T follicular helper cell (primary cell): ENCODE results near the gene NDUFB8.
"Not testable (repeated sequence)": the region's sequence is repeated elsewhere in the genome, so short reads cannot be mapped to it uniquely, and the experiment has no call there.

Source experiments
- DNase-seq: peaks from one replicate; pipeline ENCODE4 v3.0.0-alpha.2; 2020; ENCODE audit warnings: low read depth
- total RNA-seq, 2 experiments: gene quantifications; one replicate each; lab custom pipeline; 2026; lab: John Stamatoyannopoulos, UW

NDUFB8 gene
- total RNA-seq = 13.2 to 16.4 reads per million in 2 experiments

- peak; percentile 80 for DNase-seq
Observed at GRCh38 chr10:100529475-100530298, at the start of gene NDUFB8. Gene NDUFB8 (minus strand): TSS chr10:100529871. CDS start chr10:100529851, 20 bp downstream.

GRCh38 chr10:100576282-100576635 lies 46.6 kb upstream of the NDUFB8 start:
- DNase-seq = no peak

DNA sequence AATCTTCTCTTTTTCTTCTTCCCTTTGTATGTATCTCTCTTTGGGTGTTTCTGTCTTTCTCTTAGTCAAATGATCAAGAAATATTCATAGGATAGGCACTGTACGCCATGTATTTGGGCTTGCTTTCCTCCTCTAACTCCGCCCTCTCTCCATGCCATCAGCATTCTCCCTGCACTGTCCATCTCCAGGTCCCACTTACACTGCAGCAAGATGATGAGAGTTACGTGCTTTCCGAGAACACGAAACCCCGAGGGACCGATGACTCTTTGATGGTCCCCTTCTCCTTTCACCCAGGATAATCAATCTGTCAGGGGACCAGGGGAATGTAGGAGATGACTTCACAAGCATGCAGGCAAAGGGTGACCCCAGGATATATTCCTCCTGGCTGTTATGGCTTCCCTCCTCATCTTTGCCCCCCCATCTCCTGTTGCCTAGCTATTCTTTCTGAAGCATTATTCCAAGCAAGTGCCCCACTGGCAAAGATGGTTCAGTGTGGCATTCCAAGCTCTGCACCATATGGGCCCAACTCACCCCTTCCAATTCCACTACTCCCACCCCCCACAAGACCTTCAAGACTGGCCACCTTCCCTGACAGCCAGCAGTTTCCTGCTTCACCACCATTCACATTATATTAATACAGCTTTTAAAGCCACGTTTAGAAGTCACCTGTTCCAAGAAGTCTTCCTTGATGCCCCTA lies 46.1 kb upstream of the NDUFB8 start:
- no peak for DNase-seq

- not testable (repeated sequence) for DNase-seq
Observed at GRCh38 chr10:100575146-100575545, 45.5 kb upstream of the NDUFB8 start.

DNA sequence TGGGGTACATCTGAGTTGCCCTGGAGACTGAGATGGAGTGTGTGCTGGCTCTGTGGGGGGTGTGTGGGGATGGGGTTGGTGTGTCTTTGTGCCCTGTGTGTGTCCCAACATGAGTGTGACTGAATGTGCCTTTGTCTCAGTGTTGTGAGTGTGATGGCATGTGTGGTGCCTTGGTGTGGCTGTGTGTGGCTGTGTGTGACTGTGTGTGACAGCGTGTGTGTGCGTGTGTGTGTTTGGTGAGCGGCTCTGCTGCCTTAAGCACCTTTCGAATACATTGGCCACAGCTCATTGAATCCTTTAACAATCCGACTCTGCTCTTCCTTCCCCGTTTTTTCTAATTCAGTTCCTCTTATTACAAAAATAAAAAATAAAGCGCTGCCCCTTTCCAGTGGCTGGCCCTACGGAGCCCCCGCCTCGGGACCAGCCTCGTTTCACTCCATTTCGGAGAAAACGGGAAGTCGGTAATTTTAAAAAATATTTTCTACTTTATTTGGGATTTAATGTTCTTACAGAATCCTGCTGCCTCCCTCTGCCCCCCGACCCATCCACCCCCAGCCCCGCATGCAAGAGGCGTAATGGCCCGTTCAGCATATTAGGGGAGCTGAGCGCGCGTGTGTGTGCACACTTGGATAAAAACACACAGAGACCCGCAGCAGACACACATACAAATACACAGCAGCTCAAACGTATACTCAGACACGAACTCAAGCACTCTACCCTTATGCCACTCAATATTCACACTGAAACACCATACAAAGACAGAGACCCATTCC lies 41.6 kb upstream of the NDUFB8 start:
- no peak for DNase-seq

DNA sequence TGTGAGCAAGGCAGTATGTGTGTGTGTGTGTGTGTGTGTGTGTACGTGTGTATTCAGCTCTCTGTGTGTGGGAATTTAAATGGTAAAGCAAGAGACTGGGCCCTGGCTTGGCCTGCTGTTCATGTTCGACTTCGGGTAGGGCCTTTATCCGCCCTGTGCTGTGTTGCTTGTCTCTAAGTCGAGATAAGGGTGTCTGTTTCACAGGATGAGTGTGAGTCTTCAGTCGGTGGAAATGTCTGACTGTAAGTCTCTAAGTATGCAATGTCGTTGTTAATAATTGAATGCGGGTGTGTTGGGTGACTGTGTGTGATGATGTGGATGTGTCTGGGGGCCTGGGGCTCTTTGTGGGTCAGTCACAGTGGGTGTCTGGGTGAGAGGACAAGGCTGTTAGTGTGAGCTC lies 40.8 kb upstream of the NDUFB8 start:
- DNase-seq = no peak

DNA sequence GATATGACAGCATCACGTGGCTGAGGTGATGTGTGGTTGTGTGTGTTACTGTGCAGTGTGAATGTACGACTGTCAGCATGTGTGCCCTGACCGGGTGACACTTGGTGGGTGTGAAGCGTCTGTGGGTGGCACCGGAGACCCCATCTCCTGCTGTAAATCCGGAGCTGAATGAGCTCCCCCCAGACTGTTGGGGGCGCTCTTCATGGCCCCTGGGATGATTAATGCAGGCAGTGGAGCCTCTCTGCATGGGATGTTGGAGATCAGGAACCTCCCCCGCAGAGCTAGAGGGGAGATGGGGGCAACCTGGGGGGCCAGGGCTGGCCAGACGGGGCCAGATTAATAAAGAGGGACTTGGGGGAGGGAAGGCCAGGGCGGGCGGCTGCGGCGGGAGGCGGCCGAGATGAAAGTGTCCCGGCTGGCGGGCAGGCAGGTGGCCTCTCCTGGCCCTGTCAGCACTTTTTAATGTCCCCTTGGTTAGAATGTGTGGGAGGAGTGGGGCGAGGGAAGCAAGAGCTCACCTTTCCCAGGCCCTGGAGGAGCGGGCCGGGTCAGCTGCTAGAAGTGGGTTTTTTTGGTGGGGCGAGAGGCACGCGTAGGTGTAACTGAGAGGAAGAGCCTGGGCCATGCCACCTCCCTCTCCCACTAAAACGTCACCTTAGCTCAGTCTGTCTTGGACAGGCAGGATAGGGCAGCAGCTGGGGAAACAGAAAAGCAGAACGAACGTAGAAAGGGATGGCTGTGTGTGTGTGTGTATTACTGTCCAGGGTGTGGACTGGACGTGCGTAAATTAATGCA lies 40.2 kb upstream of the NDUFB8 start:
- DNase-seq = no peak

DNA sequence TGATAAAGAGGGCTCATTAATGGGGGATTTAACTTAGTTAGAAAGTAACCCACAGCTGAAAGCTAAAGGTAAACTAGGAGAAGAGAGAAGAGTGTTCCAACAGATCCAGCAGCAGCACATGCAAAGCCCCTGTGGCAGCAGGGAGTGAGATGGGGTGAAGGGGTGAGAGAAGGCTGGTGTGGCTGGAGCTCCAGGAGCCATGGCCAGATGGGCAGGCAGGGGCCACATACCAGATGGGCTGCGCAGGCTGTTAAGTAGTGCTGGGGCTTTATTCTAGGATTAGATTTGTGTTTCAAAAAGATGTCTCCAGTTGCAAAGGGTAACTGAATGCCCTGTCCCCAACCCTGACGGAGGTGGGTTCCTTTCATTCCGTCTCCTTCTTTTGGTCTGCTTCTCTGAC lies 39.2 kb upstream of the NDUFB8 start:
- DNase-seq = no peak

DNA sequence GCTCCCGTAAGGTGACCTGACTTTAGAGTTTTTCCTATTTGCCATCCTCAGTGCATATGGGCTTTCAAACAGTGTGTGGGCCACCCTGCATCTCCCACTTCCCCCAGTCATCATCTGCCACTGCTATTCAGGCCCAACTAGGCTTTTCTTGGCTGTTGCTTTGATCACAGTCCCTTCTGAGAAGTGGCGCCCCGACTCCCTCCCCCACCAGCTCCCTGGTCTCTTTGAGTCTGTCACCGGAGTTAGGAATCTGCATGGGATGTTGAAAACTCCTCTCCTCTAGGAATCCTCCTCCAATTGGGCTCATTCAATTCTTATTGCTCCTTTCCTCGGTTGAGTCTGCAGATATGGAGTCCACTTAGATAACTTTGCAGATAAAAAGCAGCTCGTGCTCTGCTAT lies 38.2 kb upstream of the NDUFB8 start:
- DNase-seq = no peak

DNA sequence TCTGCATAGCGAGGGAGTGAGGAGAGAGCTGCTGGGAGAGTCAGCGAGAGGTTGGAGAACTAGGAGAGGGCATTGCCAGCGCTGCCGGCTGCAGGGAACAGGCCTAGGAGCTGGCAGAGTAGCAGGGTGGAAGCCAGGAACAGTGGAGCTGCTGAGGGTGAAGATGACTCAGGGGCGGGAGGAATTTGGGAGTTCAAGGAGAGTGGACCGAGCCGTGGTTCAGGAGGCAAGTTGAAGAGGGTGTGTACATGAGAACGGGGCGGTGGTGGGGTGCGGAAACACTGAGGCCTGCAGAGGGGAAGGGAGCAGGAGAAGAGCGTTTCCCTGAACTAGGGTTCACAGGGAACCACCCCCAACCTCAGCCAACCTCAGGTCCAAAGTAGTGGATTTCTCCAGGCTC lies 37.6 kb upstream of the NDUFB8 start:
- no peak for DNase-seq

DNA sequence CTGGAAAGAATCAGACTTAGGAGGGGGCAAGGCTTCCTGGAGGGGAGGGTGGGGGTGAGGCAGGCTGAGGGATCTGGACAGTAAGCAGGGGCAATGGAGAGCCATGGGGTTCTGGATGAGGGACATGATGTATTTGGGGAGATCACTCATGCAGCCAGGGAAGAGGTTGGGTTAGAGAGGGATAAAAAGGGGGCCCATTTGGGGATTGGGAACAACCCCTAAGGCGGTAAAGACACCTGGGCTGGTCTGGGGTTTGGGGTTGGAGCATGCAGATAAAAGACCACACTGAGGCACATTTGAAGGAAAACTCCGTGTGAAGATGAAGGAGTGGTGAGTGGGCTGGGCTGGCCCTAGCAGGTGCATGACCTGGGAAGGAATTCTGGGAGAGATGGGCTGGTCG lies 36.9 kb upstream of the NDUFB8 start:
- DNase-seq = no peak

GRCh38 chr10:100565206-100565985 lies 35.7 kb upstream of the NDUFB8 start:
- DNase-seq = no peak

DNA sequence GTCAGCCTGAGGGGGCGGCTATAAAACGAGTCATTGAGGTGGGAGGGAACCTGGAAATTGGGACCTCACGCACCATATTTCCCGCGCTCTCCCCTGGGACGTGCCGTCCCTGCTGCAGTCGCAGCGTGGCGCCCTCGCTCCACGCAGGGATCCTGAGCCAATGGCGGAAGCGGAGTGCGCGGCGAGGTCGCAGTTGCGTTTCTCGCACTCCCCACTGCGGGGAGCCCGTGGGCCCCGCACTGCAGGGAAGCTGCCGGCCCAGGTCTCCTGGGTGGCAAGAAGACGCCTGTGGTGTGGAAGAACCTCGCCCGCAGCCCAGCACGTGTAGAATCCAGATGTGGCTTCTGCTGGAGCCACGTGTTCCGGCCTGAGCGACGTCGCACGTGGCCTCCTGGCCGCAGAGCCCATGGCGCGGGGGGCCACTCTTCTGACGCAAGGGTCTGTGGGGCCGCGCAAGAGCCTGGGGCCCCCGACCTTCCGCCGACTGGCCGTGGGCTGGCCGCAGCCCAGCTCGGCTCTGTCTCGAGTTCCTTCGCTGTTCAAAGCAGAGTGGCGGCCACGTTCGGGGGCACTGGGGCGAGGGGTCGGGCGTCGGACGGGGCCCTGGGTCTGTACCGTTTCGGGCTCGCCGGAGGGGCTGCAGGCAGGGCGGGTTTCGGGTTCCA lies 32.5 kb upstream of the NDUFB8 start:
- peak; percentile 71 for DNase-seq

DNA sequence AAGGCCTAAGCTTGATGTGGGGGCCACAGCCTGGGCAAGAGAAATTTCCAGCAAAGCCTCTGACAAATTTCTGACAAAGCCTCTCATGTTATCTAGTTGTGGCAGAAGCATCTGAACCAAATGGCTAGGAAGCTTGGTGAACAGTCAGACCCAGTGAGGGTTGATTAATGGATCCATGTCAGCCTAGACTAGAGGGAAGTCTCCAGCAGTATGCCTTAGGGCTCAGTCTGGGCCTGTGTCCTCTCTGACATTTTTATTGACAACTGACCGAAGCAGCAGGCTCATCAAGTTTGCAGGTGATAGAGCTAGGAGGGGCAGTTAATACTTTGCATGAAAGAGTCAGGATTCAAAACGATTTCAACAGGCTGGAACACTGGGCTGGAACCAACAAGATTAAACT lies 31.3 kb upstream of the NDUFB8 start:
- DNase-seq = no peak

GRCh38 chr10:100560248-100560647 lies 30.6 kb upstream of the NDUFB8 start:
- DNase-seq = no peak

DNA sequence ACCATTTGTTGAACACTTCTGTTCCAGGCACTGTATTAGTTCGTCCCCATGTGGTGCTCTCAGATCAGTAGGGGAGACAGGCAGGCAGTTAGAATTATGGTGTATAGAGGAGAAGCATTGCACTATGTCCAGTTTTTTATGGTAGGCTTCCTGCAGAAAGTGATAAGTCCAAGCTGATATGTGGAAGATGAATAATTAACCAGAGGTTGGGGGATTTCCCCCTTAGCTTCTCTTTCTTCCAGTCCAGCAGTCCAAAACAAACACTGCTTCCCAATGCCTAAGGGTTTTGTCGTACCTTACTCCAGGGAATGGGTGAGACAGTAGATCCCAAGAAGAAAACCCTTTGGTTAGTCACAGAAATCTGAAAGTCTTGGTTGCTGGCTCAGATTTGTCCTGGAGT lies 25.2 kb upstream of the NDUFB8 start:
- no peak for DNase-seq

- DNase-seq = no peak
Observed at GRCh38 chr10:100553929-100554328, 24.3 kb upstream of the NDUFB8 start.

- DNase-seq = no peak
Observed at GRCh38 chr10:100551738-100552137, 22.1 kb upstream of the NDUFB8 start.

GRCh38 chr10:100551196-100551595 lies 21.5 kb upstream of the NDUFB8 start:
- DNase-seq = no peak

- no peak for DNase-seq
Observed at GRCh38 chr10:100544950-100545349, 15.3 kb upstream of the NDUFB8 start.
